Stimulated activated CD4-positive, alpha-beta T cell treated with anti-CD3 and anti-CD28 coated beads, TNF-alpha, amount 100 ng/mL, for 24 hours (primary cell): ENCODE results near the gene FOXC1.

Experiments used
- DNase-seq, 3 experiments: peaks; one replicate each; pipeline ENCODE4 v3.0.0-alpha.2; 2020; ENCODE audit warnings: low read depth in 3 of 3

Gene FOXC1

DNA sequence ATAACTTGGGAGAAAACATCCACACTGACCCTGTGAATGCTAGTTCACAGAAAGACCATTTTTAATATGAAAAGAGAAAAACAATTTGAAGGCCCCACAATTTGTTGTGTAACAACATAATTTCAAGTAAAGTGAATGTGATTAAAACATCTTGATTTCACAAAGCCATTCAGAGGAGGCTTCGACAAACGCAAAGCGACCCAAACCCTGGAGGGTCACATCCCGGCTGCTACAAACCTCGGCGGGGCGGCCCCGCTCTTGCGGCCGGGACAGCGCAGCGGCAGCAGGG, 14.0 kb downstream of the FOXC1 start:
- no peak for DNase-seq

DNA sequence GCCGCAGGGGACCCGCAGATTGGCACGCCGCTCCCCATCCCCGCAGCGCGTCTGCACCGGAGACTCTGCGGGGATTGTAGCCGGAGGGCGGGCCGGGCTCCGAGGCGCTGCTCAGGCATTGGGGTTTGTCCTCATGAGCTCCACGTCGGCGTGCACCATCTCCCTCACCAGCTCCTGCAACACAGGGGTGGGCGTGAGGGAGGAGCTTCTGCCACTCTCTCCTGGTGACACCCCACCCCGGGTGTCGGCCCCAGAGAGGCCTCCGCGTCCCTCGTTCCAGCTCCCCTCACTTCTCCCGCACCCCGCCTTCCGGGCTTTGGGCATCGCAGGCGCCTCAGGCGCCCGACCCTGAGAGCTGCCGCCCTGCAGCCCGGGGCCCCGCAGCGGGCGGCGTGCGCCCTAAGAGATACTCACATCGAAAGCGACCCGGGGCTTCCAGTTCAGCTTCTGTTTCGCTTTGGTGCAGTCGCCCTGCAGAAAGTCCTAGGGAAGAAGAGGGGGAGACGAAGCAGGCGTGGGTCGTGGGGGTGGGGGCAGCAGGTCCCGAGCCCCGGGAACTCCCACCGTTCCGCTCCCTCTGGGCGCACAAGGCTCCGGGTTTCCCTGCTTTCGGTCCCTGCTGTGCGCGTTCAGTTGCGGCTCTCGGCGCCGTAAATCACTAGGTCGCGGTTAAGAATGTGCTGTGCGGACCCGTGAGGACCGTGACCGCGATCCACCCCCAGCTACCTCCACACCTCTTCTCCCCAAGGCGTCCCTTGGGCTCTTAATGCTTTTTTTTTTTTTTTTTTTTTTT, 14.5 kb downstream of the FOXC1 start:
- no peak for DNase-seq

DNA sequence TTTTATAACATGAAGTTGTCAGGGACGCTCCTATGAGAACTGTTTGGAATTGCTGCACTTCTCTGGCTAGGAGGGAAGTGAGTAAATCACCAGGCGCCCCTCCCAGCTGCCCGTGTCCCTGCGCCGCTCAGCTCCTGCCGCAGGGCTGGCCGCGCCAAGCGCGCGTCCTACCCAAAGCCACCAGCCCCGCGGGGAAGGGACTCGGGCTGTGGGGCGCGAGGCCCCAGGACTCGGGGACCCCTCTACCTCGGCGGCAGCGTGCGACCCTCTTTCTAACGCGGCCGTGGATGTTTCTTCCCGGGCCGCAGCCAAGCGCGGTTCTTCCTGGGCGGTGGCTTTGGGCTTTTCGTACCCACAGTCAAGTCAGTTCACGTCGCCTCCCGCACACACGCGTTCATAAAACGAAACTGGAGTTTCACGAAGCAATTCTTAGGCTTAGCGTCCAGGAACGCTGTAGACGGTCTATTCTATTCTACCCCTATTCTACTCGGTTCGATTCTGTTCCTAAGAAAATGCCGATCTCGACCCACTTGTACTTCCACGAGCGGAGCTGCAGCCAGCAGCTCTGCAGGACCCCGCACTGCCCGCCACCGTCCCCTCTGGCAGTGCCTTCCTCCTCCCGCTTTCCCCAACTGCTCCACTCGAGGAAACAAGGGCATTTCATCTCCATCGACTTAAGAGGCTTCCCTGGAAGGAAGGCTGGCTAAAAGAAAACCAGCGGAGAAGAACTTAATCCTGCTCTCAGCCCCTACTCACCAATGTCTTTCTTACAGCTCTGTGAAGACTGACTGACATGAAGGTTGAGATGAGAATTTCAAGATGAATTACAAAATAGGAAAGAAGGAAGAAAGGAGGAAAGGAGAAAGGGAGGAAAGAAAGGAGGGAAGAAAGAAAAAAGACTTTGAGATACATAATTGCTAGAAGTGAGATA, 15.4 kb downstream of the FOXC1 start:
- no peak for DNase-seq

DNA sequence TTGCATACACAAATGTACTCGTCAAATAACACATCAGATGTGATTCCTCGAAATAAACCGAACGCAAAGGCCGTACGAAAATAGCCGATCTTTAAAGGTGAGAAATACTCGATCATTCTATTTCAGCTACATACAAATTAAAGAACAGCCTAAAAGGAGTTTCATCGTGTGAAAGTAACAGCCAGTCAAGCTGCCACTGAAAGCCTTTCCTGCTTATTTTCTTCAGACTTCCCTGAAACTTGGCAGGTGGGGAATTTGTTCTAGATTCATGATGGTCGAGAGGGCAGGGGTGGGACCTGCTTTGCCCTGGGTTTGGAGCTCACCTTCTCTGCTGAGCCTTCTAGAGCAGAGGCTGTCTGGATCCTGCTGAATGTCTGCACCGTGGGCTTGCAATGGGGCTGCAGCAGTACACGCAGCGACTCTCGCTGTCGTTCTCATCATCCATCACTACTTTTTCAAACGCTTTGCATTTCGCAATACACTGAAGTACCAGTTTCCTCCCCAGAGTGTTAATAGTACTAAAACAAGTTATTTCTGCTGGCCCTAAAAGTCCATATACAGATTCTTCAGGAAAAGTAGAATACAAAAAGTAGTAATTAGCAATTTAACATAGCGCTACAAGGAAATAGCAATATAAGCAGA, 16.2 kb downstream of the FOXC1 start:
- no peak for DNase-seq

DNA sequence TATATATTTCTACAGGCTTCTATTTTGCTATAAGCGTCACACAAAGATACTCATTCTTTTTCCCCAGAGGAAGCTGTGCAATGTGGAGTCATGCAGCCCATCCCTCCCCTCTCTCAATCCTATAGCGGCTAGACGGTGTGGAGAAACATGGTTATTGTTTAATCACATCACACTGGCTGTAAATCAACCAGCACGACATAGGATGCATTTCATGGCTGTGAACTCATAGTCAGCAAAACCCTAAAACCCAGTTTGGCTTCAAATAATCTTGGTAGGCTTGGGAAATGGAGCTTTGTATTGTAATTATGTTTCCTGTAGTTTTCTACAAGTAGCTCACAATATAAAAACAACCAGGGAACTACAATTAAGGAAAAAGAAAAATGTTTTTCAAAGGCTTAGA, 16.8 kb downstream of the FOXC1 start:
- DNase-seq = no peak

DNA sequence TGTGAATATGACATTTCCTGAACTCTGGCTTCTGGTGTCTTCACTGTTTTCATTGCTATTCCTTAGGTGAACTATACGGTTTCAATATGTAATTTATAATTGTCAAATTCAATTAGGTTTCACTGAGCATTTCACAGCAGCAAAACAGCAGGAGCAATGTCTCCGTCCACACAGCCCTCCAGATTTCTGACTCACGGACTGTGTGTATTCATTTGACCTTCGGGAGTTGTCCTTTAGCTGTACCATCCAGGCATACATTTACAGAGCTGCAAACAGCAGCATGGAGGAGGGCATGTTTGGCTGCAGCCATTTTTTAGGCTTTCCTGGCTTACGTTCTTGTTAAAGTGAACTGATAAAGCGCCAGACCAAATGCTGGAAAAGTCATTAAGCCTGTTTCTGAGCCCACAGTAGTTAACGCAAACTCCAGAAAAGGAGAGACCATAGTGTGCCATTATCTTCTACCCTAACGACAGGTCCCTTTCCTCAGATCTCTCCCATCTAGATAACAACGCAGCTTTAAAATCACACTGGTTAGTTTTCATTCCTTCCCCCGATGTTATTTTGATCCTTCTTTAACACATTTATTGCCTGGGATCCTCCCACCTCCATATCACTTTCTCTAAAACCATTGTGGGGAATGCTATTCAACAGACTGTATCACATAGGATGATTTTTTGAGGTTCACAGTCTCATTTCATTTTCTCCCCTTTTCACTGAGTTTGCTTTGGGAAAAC, 18.3 kb downstream of the FOXC1 start:
- DNase-seq = no peak

DNA sequence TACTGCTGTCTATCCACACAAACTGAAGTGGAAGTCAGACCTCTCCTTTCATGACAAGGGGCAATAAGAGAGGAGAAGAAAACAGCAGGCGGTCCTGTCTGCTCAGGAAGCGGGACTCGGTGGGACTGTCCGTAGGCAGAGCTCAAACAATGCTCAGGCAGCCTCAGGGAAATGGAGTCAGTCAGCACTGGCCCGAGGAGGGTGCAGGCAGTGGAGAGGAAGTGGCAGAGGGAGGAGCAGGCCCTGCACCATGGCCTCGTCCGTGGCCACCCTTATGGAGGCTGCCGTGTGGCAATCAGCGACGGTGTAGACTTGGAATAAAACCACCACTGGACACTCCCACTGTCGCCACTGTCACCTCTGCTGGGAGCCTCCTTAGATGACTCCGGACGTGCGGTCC, 19.6 kb downstream of the FOXC1 start:
- DNase-seq = no peak

DNA sequence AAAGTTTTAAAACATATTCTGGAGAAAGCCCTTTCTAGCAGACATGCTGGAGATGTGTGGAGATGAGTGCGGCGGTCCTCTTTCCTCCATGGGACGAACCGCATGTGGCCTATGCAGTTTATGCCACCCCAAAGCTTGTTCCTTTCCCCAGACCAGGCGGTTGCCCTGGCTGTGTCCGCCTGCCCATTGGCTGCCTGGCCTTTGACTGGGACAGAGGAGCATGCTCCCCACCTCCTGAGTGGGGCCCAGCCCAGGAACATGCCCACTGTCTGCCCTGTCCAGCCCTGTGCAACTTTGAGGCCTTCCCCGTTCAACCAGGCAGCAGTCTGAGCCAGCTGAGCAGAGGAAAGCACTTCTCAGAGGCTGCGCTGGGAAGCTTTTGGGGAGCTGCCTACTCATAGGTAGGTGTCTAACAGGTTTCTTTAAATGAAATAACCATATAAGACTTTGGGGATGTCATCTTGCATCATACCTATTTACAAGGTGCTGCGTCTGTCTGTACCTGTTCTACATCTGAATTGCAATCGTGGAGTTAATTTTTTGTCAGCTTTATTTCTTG, 20.6 kb downstream of the FOXC1 start:
- no peak for DNase-seq

DNA sequence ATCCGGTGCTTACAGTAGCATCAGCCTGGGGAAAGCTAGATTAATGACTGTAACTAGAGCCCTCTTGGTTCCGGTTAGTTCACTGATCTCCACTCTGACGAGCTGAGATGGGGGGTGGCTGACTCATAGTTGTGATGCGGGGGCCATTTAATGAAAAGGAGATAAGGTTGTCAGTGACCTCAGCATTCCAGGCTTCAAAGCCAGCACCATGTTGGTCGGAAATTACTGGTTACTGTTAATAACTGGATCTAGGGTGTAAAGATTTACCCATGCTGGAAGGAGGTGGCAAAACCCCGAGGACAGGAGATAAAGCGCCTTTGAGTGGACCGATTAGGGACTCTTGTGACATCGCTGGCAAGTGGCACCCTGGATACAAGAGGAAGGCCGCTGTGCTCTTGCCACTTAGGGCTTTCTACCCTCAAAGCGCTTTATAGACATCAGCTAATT, 21.1 kb downstream of the FOXC1 start:
- no peak for DNase-seq

DNA sequence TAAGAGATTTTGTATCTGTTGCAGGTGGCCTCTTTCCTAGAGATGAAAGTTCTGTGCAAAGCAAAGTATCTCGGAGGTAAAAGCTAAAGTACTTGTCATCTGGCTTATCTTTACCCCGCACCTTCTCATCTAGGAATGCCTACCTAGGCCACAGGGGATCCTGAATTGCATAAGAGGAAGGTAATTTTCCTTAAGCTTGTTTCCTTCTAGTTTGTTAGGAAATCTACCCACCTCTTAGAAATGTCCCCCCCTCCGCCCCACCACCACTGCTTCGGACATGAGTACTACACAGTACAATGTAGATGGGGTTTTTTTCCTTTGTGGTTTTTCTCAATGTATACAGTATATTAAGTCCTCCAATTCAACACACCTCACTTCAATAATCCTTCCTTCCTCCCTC, 21.5 kb downstream of the FOXC1 start:
- DNase-seq = no peak

DNA sequence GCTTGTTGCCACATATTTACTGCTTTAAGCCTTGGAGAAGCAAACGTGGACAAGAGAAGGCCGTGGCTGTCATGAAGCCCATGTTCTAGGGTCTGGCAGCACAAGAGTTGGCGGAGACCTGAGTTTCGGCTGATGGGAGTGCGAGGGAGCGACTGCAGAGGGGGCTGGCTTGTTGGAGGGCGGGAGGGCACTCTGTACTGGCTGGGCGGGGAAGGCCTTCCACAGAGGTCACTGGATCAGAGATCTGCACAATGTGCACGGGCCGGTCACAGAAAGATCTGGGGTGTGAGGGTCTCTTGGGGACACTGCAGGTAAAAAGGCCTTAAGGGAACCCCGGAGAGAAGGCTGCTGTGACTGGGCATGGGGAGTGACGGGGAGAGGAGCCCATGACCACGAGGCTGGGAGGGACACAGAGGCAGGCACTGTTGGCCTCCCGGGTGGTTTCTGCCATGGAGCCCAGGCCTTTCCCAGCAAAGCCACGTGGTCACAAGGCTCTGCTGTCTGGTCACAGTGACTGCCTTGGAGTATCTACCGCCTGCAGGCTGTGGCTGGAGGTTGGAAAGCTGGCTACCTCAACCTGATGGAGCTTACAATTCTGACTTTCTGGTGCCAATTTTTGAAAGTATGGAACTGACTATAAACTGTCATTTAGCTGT, 23.8 kb downstream of the FOXC1 start:
- DNase-seq = no peak

DNA sequence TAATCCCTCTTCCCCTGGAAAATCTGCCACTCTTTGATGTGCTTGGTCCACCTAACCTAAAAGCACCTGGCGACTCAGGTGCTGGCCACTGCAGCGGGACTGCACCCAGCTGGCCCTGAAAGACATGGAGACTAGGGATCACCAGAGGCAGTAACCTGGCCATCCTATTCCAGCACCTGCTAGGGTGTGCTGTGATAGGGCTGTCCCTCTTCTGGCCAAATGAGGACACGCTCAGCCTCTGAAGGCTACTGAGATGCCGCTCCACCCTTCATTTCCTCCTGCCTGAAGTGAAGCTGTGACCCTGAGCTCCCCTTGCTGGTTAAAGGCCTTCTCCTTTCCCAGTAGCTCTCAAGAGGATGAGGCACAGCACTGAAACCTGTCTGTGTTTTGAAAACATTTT, 24.4 kb downstream of the FOXC1 start:
- DNase-seq = no peak

DNA sequence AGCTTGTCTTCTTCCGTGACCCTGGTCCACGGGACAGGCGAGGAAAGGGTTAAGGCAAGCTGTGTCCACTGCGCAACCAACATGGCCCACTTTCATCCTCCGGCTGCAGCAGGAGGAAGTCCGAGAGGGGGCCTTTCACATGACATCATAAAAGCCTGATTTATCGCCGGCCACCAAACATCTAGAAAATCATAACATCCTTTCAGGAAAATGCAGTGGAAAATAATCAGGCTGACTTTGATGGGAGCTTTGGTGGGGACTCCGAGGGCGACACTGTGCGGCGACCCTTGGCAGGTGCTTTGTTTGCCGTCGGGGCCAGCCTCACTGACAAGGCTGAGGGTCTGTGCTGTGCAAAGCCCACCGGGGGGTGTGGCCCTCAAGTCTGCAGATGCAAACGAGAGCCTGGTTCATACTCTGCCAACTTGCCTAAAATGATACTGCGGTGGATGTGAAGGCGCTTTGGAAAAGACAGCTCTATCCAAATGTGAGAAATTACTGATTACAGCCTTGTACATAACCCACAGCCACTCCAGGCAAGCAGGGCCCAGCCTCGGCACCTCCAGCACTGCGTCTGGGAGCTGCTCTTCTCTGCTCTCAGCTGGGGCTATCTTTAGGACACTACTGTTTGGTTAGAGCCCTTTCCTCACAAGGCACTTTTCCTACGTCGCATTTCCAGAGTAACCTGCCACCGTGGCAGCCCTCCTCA, 25.7 kb downstream of the FOXC1 start:
- no peak for DNase-seq

DNA sequence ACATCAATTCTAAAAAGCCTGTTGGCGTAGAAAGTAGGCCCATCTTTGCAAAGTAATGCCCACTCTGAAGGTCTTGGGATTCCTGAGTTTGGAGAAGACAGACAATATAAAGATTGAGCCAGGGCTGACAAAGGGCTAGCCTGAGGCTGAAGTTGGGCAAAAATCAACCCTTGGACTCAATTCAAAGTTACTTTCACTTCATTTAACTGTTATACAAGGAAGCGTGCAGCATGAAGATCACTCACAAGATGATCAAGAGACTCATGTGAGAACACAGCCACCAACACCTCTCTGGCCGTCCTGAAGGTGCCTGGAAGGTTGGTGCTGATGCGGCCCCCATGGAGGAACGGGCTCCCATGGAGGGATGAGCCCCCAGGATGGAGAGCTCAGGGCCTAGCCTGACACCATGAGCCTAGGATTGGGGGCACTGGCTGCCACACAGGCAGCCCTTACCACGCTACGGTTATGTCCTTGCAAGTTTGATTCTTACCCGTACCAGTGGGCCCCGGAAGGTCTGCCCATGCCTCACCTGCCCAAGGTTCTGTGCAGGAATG, 26.6 kb downstream of the FOXC1 start:
- no peak for DNase-seq

DNA sequence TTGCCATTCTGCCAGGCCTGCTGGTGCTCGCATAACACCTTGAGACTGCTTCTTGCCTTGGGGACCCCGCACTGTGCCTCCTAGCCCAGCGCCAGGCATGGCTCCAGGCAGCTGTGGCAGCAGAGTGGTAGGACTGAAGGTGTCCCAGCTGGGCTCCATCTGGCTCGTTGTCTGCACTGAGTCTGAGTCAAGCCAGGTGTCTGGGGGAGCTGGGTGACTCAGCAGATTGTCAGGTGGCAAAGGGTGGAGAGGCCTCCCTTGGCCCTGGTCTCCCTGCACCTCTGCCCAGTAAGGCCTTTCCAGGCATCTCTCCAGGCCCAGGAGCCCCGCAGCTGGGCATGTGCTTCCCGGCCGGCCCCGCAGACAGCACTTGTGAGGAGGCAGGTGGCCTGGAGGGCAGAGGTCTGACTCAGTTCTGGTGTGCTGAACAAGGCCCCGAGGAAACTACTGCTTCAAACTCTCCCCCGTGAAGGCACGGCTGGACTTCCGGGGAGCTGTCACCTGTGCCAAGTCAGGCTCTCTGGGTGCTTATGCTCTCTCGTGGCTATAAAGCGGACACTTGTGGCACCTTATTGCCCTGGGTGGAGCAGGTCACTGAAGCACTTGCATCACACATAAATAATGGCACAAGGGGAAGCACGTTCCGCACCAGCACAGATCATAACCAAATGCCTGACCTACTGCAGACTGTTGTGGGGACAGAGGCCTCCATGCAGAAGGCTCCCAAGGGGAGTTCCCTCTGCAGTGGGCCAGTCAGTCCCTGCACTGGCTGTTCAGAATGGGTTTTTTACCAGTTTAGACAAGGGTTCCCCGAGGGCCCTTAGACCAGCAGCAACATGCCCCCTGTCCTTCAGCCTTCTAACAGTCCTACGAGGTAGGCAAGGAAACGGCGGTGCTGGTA, 27.5 kb downstream of the FOXC1 start:
- no peak for DNase-seq

DNA sequence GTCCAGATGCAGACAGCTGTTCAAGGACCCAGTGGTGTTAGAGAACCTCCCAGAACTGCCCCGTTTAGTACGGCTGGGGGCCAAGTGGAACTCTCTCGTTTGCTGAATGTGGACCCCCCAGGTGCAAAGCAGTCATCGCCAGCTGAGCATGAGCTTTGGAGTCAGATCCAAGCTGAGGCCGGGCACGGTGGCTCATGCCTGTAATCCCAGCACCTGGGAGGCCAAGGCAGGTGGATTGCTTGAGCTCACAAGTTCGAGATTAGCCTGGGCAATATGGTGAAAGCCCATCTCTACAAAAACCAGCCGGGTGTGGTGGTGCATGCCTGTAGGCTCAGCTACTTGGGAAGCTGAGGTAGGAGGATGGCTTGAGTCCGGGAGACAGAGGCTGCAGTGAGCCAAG, 29.7 kb downstream of the FOXC1 start:
- DNase-seq = no peak

DNA sequence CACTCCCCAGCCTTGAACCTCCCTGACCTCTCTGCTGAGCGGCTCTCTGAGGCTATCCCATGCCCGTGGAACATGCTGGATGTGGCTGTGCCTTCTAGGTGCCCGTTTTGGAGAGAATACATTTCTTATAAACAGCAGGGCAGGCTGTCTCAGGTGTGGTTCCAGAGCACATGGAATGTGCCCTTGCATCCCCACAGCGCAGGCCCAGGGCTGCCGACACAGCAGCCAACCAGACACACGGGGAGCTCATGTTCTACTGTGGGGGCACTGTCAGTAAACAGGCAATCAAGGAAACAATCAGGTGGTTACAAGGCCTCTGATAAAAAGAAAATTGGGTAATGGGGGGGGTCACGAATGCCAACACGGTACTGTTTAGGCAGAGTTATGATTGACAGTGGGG, 30.8 kb downstream of the FOXC1 start:
- no peak for DNase-seq

DNA sequence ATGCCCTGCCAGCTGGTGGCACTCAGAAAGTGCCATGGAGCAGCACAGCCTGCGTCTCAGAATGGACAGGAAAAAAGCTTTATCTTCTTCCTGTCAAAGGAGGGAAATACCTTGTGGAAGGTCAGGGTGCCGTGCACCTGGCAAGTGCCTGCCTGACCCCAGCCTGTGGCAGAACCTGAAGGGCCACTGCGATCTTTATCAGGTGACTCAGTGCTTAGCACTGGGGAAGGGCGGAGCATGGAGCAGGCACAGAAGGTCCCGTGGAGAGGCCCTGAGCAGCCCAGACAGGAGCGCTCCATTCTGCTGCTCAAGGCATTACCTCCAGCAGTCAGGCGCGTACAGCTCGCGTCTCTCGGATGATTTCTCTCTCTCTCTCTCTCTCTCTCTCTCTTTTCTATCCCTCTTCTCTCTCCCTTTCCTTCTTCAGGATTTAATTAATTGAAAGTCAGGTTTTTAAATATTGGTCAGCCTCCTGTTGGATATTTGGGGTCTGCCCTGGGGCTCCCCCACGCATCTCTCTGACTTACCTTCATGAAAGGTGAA, 31.7 kb downstream of the FOXC1 start:
- no peak for DNase-seq

DNA sequence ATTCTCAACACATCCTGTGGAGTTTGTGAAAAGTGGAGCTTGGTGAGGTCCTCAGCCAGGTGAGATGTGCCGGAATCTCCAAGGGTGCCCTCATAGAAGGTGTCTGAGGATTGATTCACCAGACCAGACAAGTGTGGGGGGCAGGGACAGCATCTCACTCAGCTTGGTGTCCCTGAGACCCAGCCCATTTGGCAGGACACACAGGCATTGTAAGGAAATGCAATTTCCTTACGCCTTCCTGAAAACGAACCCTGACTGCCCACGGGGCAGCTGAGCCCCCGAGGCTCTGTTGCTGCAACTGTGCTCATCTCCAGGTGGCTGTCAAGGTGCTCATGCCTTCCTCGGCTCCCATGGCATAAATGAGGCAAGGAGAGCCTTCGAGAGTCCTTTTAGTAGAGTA, 33.4 kb downstream of the FOXC1 start:
- DNase-seq = no peak
